DMS114 treated with DMSO at 0.1 percent for 48 hours (cell line): ENCODE data around the gene REG1B.
"Not testable (repeated sequence)": the region's sequence is repeated elsewhere in the genome, so short reads cannot be mapped to it uniquely, and the experiment has no call there.

Source experiments
- DNase-seq: peaks from one replicate; lab custom pipeline; 2025; ENCODE audit not compliant: unreplicated experiment; lab: John Stamatoyannopoulos, UW

Gene REG1B

DNA sequence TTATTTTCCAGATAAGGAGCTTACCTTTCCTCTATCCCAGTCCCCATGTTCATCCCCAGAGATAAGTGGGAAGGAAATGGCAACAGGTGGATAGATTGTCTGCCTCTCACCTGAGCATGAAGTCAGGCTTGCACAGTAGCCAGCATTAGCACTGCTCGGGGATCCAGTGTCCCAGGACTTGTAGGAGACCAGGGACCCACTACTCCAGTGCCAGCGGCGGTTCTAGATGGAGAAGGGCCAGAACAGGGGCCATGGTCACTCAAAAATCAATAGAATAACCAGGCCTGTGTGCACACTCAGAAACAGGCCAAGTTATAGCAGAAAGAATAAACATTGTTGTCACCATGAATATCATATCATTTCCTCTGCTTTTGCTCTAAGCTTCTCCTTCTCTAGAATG, 2.4 kb downstream of the REG1B start:
- no peak for DNase-seq

DNA sequence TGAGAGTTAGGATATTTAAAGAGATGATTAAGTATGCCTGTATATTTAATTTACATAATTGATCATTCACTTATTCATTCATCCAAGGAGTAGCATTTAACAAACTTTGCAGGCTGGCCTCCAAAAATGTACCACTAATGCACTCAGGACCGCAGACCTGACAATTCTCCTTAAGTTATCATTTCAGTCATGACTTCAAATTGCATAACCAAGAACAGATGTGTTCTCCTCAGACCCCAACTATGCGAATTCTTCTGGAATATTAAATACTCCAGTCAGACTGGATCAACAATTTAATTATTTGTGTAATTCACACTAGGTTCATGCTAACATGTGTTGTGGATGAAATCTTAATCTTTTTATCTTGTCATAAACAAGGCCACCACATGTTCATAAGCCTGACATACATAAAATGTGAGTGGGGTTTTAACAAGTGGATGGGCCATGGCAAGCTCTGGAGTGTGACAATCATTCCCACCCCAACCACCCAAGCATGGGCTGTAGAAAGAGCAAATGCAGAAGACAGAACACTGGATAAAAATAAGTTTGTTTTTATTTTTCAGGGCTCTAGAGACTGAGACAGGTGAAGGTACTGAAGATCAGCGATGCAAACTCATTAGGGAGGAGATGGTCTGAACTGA, 3.2 kb downstream of the REG1B start:
- no peak for DNase-seq

DNA sequence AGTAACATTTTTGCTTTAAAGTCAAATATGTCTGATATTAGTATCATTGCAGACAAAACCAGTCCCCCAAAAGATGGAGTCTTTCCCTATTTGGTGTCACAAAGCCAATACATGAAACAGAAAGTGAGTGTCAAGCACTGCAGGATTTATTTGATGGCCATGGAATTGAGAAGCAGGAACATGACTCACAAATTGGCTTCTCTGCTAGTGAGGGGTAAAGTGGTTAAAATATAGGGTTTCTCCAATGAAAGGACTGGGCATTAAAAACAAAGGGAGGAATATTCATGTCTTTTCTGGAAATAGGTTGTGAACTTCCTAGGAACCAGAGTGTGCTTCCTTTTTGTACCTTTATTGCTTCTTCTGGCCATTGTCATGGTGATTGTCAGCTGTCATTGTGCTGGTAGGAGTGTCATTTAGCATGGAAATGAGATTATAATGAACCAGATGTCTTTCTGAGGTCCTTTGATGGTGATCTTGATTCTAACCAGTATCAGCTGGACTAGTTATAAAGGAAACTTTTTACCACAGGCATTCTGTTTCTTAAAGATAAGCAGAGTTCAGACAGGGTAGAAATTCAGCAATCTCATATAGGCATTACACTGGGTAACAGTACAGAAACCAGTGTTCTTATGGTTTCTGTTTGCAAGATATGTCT, 4.1 kb downstream of the REG1B start:
- DNase-seq, result no peak

DNA sequence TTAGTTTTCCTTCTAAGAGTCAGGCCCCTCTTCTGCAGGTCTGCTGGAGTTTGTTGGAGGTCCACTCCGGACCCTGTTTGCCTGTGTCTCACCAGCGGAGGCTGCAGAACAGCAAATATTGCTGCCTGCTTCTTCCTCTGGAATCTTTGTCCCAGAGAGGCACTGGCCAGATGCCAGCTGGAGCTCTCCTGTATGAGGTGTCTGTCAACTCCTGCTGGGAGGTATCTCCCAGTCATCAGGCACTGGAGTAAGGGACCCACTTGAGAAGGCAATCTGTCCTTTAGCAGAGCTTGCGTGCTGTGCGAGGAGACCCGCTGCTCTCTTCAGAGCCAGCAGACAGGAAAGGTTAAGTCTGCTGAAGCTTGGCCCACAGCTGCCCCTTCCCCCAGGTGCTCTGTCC, 4.8 kb downstream of the REG1B start:
- no peak for DNase-seq

DNA sequence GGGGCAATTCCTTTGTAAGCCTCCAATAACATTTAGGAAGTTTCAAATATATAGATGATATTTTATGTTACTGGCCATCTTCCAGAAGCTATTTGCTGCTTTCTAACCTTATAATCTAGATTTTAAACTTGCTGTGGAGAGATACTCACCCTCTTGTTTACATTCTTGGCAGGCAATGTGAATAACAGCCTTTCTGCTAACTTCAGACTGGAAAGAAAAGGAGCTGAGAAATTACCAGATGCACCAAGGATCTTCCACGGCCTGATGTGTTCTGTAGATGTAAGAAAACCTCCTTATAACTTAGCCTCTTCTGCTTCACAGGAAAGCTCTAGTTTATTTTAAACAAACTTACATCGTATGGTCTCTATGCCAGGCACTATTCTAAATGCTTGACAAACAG, 16.7 kb downstream of the REG1B start:
- DNase-seq, result no peak

- DNase-seq, result no peak
These were observed 22.6 kb downstream of the REG1B start for GRCh38 chr2:79065201-79065600.

- not testable (repeated sequence) for DNase-seq
These were observed 33.0 kb downstream of the REG1B start for GRCh38 chr2:79054769-79055168.

DNA sequence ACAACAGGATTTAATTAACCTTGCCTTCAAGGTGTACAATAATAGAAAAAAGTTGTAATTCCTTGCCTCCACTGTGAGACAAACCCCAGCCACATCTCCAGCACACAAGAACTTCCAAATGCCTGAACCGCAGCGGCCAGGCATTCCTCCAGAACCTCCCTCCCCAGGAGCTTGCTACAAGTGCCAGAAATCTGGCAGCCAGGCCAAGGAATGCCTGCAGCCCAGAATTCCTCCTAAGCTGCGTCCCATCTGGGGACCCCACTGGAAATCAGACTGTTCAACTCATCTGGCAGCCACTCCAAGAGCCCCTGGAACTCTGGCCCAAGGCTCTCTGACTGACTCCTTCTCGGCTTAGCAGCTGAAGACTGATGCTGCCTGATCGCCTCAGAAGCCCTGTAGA, 34.3 kb downstream of the REG1B start:
- not testable (repeated sequence) for DNase-seq

DNA sequence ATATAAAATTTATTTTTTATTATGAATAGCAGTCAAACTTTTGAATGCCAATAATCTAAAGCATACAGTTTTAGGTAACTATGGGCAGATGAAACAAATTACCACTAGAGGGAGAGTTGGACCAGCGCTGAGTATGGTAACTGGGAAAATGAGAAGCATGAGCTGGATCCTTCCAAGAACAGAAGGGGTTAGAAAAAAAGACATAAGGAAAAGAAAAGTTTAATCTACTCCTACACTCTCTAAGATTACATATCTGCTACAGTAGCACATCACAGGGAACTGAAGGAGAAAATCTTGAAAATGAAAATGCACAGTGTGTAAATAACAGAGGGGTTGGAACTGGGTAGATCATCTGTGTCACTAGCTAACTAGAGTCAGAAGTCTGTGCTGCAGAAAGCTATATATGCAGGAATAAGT, 46.8 kb downstream of the REG1B start:
- peak; percentile 30 for DNase-seq

DNA sequence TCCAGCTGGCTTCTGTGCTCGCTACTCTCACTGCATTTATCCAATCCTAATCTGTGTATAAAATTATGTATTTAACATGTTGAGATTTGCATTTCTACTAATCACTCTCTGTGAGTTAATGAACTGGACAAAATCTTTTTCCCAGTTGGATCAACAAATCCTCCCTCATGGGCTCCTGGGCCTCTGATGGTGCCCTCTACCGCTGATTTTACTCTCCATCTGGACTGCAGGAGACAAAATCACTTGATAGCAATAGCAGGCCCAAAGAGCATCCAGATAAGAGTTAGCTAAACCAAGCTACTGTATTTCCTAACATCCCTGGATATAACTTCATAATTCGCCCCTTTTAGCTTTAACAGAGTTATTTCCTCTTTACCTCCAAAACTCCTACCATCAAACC, 47.8 kb downstream of the REG1B start:
- DNase-seq, result no peak
